Activated T-cell treated with anti-CD3 and anti-CD28 coated beads, Interleukin-2, amount 50 U/mL, for 48 hours (primary cell): Measurements from ENCODE around the gene S1PR3.

Source experiments
- DNase-seq, 2 experiments: peaks; one replicate each; pipeline ENCODE4 v3.0.0-alpha.2; 2020

Gene S1PR3

DNA sequence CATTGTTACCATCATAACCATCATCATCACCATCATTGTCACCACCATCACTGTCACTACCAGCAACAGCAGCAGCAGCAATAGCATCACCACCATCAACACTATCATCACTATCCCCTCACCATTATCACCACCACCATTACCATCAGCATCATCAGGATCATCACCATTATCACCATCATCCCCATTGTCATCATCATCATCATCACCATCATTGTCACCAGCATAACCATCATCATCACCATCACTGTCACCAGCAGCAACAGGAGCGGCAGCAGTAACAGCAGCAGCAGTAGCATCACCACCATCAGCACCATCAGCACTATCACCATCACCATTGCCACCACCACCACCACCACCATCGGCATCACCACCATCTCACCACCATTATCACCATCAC, 48.4 kb downstream of the S1PR3 start:
- no peak for DNase-seq

DNA sequence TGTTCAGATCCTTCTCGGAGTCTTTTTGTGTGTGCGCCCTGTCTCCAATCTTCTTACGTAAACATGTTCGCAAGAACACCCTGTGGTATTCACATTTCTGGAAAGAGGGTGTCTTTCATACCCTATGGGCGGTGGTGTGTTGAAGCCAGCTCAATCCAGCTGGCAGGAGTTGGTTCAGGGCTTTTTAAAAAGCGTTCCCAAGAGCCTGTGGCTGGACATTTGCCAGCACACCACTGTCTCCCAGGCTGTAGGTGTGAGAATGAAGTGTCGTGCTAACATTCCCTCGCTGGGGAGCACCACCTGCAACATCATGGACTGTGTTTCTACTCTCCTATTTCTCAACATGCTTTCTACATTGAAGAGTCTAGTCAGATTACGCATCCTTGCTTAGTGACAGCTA, 51.7 kb downstream of the S1PR3 start:
- DNase-seq = no peak

DNA sequence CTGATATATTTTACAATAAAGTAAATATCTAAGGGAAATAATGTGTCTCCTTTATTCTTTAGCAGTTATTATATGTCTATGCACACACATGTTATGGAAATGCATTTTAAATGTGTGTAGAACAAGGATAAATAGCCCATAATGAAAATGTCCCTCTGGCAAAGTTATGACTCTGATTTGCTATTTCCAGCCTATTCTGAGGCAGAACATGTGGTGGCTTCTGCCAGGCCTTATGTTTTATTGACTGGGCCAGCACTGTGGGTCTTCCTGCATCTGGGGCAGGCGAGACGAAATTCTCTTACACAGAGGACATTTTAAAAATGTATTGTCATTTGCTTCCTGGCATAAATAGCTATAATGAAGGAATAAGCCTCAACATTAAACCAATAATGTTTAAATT, 52.8 kb downstream of the S1PR3 start:
- DNase-seq = no peak

DNA sequence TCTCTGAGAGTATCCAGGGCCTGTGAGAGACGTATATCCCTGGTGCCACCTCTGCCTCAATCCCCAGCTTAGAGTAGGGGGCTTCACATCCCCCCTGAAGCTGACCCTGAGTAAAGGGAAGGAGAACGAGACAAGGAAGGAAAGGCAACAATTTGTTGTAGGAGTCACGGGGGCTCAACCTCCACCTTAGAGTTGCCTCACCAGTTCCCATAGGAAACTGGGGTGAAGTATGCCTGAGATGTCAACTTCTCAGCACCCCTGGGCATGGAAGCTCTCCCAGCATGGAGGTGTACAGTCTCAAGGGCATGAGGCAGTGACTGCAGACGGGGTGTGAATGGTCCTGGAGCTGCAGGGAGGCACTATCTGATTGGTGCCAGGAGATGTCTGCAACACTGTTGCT, 53.6 kb downstream of the S1PR3 start:
- no peak for DNase-seq

DNA sequence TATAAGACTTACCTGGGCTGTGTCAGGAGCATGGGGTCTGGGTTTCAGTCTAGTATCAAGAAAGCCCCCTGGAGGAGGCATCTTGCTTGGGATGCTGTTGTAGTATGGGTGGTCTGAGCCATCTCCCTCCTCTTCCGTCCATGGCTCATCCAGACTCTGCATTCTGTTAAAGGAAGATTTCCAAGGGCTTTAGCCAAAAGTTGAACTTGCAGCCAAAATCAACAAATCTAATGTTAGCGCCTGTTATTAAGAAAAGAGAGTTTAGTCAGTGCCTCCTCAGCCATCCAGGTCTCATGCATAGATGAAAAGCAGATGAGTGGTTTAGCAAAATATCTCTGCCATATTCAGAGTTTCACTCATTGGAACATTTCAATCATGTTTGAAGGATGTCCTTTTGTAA, 55.6 kb downstream of the S1PR3 start:
- no peak for DNase-seq

DNA sequence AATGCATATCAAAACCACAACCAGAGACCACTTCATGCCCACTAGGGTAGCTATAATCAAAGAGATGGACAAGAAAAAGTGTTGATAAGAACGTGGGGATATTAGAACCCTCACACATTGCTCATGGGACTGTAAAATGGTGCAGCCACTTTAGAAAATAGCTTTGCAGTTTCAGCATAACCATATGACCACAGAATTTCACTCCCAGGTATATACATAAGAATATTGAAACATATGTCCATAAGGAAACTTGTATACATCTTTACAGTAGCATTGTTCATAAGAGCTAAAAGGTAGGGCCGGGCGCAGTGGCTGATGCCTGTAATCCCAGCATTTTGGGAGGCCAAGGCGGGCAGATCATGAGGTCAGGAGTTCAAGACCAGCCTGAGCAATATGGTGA, 56.4 kb downstream of the S1PR3 start:
- no peak for DNase-seq

DNA sequence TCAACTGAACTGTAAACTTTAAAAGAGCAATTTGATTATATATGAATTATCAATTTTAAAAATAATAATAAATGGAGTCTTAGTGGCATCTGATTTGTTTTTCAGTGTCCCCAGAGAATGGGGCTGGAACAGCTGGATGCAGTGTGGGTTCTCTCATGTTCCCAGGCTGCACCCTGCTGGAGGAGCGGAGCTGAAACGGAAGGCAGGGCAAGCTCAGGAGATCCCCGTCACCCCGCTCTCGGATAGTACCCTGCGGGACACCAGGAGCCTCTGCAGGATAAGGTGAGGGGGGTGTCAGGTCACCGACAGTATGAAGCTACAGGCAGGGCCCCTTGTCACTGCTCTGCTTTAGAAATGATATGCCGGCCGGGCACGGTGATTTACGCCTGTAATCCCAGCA, 57.3 kb downstream of the S1PR3 start:
- DNase-seq = no peak

DNA sequence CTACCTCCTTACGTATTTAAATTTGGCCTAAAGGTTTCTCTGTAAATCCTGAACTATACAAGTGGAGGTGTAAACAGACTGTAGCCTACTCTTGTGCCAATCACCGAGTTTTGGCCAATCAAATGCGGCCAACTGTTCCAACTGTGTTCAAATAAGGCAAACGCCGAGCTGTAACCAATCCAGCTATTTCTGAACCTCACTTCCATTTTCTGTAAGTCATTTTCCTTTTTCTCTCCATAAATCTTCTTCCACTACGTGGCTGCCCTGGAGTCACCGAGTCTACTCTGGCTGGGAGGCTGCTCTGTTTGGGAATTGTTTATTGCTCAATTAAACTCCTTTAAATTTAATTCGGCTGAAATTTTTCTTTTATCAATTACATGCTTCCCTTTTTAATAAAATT, 58.4 kb downstream of the S1PR3 start:
- no peak for DNase-seq

DNA sequence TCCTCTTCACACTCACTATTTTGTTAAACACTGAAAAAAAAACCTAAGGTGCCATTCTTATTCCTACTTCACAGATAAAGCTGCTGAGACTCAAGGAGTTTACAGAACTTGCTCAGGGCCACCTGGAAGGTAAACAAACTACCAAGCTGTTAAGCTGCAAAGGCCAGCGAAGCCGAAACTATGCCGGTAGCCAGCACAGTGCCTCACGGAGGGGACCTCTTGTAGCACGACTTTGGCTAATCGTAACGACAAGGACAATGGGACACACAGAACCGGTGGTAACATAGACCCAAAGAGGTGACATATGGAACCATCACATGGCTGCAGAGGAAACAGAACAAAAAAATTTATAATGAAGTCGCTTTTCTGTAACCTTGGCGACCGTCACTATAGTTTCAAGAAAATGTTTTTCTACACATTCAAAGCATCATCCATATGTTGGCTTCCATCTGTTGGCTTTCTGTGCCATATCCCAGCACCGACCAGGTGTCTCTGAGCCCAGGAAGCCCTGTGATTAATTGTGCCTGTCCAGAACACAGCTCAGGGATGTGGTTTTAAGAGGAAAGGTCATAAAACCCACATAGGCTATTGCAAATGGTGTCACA, 60.3 kb downstream of the S1PR3 start:
- no peak for DNase-seq

DNA sequence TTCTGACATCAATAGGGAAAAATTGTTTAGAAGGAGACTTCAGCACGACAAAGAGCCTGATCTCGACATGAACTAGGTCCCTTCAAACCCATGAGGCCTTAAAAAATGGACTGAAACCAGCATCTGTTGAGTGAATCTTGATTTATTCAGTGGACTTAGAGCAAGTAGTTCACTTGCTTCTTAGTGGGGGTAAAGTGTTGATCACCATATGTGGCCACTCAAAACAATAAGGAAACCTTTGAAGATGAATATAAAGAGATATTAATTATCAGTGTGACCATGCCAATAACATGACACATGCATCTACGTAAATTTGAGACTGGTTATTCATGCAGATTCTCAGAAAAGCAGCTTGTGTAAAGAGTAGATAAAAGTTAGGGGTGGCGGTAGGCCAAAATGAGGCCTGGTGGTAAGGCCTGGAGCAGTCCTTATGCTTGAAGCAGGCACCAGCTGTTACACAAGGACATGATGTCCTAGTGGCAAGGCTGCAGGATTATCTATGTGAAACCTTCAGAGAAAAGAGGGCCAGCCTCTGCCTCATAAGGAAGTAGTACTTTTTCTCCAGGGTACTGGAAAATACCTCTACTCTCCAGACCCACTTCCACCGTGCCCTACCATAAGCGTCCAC, 61.3 kb downstream of the S1PR3 start:
- DNase-seq = no peak

DNA sequence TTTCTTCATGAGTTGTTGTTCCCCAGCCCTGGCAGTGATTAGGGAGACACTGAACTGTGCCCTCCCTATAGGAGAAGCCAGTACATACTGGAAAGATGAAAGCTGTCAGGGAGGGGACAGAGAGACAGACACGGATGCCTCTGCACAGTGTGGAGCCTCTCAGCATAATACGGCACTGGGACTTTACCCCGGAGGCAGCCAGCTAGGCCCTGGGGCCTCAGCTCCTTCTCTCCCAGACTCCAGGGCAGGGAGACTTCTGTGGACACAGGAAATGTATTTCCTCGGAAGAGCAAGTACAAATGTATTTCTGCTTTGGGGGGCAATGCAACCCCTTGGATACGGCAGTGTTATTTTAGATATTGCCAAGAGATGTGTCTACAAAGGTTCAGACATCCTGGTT, 62.0 kb downstream of the S1PR3 start:
- DNase-seq = no peak
